Mucosa of stomach (tissue), 1 donor: Measurements from ENCODE around the gene KDELR1.

Source experiments
- H3K27me3 ChIP-seq: one replicate; pipeline ENCODE4 v1.7.0; 2013; ENCODE audit warnings: mild to moderate bottlenecking, low read length; ENCODE audit not compliant: control insufficient read depth, insufficient read depth
- H3K36me3 ChIP-seq: one replicate; pipeline ENCODE4 v1.7.0; 2013; ENCODE audit warnings: low read length; ENCODE audit not compliant: control insufficient read depth, insufficient read depth
- H3K4me1 ChIP-seq: one replicate; pipeline ENCODE4 v1.7.0; 2013; ENCODE audit warnings: mild to moderate bottlenecking, low read length; ENCODE audit not compliant: control insufficient read depth, insufficient read depth
- H3K4me3 ChIP-seq: one replicate; pipeline ENCODE4 v1.7.0; 2013; ENCODE audit warnings: low read length
- H3K9ac ChIP-seq: one replicate; pipeline ENCODE4 v1.7.0; 2013; ENCODE audit warnings: mild to moderate bottlenecking, low read length, moderate library complexity
- H3K9me3 ChIP-seq: one replicate; pipeline ENCODE4 v1.7.0; 2013; ENCODE audit warnings: mild to moderate bottlenecking, low read length, moderate library complexity; ENCODE audit not compliant: control insufficient read depth
- donor health status: Pancreatic carcinoma.

KDELR1 gene

GRCh38 chr19:48348045-48348444 lies 43.3 kb downstream of the KDELR1 start:
- Histone ChIP-seq H3K36me3 (no peaks in the 10 kb centered on the region), H3K9me3 (no peaks in the 10 kb centered on the region), H3K4me3 (no peak overlapping the region), H3K4me1 (no peaks in the 10 kb centered on the region), H3K9ac (no peak overlapping the region), H3K27me3 (no peaks in the 10 kb centered on the region)

GRCh38 chr19:48346191-48346590 lies 45.2 kb downstream of the KDELR1 start:
- no peaks in the 10 kb centered on the region for H3K4me1 ChIP-seq
- no peaks in the 10 kb centered on the region for H3K36me3 ChIP-seq
- no peak overlapping the region for H3K4me3 ChIP-seq
- no peak overlapping the region for H3K9ac ChIP-seq
- no peaks in the 10 kb centered on the region for H3K27me3 ChIP-seq
- H3K9me3 ChIP-seq = no peaks in the 10 kb centered on the region

DNA sequence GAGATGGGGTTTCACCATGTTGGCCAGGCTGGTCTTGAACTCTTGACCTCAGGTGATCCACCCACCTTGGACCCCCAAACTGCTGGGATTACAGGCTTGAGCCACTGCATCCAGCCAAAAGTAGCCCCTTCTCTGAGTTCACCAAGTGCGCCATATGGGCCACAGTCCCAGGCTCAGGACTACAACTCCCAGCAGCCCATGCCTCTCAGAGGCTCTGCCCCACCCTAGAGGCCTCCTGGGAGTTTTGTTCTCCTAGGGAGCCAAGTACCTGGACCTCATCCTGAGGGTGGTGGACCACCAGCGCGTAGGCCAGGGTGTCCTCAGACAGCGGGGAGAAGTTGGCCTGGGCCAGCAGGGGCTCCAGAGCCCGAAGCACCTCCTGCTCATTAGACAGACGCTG lies 46.5 kb downstream of the KDELR1 start:
- no peak overlapping the region for H3K9ac ChIP-seq
- H3K4me1 ChIP-seq = no peaks in the 10 kb centered on the region
- H3K36me3 ChIP-seq = no peaks in the 10 kb centered on the region
- H3K9me3 ChIP-seq = no peaks in the 10 kb centered on the region
- no peak overlapping the region for H3K4me3 ChIP-seq
- H3K27me3 ChIP-seq = no peaks in the 10 kb centered on the region

GRCh38 chr19:48342841-48343540 lies 48.4 kb downstream of the KDELR1 start:
- Histone ChIP-seq H3K36me3 (no peaks in the 10 kb centered on the region), H3K9ac (no peak overlapping the region), H3K4me3 (no peak overlapping the region), H3K4me1 (no peaks in the 10 kb centered on the region), H3K27me3 (no peaks in the 10 kb centered on the region), H3K9me3 (no peaks in the 10 kb centered on the region)

DNA sequence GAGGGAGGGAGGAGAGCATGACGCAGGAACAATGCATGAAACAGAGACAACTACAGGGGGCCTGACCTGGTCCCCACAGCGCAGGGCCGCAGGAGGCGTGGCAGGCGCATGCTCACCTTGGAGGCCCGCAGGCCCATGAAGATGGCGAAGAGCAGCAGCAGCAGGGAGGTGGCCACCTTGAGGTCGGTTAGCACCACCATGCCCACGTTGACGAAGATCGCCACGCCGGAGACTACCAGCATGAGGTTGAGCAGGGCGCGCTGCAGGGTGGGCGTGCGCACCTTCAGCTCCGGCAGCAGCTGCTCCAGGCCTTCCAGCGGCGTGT lies 49.0 kb downstream of the KDELR1 start:
- Histone ChIP-seq H3K4me3 (no peak overlapping the region), H3K27me3 (no peaks in the 10 kb centered on the region), H3K9ac (no peak overlapping the region), H3K9me3 (no peaks in the 10 kb centered on the region), H3K36me3 (no peaks in the 10 kb centered on the region), H3K4me1 (no peaks in the 10 kb centered on the region)

DNA sequence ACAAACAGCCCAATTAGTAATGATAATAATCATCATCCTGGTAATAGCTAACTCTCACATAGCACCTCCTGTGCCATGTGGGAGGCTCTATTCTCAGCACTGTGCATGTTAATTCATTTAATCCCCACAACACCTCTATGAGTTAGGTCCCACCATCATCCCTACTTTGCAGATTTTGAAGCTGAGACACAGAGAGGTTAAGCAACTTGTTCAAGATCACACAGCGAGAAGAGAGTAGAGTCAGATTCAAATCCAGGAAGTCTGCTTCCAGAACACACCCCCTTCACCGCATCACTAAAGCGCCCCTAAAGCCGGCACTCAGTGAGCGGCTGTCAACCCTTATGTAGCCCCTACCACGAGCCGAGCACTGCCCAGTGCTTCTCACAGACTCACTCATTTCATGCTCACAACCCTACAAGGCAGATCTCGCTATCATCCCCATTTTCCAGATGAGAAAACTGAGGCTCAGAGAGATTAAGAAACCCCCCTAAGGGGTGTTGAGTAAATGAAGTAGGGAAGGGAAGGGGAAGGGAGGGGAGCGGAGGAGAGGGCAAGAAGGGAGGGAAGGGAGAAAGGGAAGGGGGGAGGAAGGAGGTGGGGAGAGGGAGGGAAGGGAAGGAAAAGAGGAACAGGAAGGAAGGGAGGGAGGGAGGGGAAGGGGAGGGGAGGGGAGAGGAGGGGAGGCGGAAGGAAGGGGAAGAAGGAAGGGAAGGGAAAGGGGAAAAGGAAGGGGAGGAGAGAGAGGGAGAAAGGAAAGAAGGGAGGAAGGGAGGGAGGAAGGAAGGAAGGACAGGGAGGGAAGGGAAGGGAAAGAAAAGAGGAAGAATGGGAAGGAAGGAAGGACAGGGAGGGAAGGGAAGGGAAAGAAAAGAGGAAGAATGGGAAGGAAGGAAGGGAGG lies 49.6 kb downstream of the KDELR1 start:
- Histone ChIP-seq H3K4me1 (no peaks in the 10 kb centered on the region), H3K9ac (no peak overlapping the region), H3K36me3 (no peaks in the 10 kb centered on the region), H3K9me3 (no peaks in the 10 kb centered on the region), H3K27me3 (no peaks in the 10 kb centered on the region), H3K4me3 (no peak overlapping the region)

GRCh38 chr19:48340995-48341394 lies 50.4 kb downstream of the KDELR1 start:
- no peak overlapping the region for H3K9ac ChIP-seq

DNA sequence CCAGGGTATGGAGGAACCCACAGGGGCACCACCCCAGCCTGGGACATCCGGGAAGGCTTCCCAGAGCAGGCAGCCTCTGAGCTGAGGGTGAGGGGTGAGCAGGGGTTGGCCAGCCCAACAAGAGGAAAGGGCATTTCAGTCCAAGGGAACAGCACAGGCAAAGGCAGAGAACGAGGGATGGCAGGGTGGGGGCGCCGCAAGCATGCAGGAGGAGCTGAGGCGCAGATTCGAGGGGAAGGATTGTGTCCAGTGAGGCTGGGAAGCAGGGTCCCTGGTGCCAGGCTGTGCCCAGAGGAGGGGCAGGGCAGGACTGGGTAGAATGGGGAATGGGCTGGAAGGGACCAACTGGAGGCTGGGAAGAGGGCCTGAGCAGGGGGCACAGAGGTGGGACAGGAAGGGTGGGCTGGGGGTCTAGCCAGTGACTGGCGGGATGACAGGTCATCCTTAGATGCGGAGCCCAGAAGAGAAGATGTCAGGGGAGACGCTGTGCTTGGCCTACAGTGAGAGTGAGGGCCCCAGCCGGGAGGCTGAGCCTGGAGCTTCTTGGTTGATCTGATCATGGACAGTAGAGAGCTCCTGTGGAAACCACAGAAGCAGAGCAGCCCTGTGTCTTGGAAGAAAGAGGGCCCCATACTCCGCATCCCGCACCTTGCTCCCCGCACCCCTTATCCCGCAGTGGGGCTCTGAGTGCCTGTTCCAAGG lies 52.4 kb downstream of the KDELR1 start:
- no peaks in the 10 kb centered on the region for H3K27me3 ChIP-seq
- H3K9ac ChIP-seq = no peak overlapping the region
- no peaks in the 10 kb centered on the region for H3K4me1 ChIP-seq
- no peak overlapping the region for H3K4me3 ChIP-seq
- no peaks in the 10 kb centered on the region for H3K36me3 ChIP-seq
- H3K9me3 ChIP-seq = no peaks in the 10 kb centered on the region

More at GRCh38 chr19:48340995-48341394, 50.4 kb downstream of the KDELR1 start:
- Histone ChIP-seq H3K27me3 (no peaks in the 10 kb centered on the region), H3K4me1 (no peaks in the 10 kb centered on the region), H3K36me3 (no peaks in the 10 kb centered on the region), H3K9me3 (no peaks in the 10 kb centered on the region), H3K4me3 (no peak overlapping the region)

GRCh38 chr19:48338253-48338755 lies 53.0 kb downstream of the KDELR1 start:
- no peak overlapping the region for H3K9ac ChIP-seq
- no peaks in the 10 kb centered on the region for H3K27me3 ChIP-seq
- no peaks in the 10 kb centered on the region for H3K9me3 ChIP-seq
- H3K4me1 ChIP-seq = peaks cover 3% of the 10 kb centered on the region
- H3K36me3 ChIP-seq = no peaks in the 10 kb centered on the region
- H3K4me3 ChIP-seq = no peak overlapping the region

DNA sequence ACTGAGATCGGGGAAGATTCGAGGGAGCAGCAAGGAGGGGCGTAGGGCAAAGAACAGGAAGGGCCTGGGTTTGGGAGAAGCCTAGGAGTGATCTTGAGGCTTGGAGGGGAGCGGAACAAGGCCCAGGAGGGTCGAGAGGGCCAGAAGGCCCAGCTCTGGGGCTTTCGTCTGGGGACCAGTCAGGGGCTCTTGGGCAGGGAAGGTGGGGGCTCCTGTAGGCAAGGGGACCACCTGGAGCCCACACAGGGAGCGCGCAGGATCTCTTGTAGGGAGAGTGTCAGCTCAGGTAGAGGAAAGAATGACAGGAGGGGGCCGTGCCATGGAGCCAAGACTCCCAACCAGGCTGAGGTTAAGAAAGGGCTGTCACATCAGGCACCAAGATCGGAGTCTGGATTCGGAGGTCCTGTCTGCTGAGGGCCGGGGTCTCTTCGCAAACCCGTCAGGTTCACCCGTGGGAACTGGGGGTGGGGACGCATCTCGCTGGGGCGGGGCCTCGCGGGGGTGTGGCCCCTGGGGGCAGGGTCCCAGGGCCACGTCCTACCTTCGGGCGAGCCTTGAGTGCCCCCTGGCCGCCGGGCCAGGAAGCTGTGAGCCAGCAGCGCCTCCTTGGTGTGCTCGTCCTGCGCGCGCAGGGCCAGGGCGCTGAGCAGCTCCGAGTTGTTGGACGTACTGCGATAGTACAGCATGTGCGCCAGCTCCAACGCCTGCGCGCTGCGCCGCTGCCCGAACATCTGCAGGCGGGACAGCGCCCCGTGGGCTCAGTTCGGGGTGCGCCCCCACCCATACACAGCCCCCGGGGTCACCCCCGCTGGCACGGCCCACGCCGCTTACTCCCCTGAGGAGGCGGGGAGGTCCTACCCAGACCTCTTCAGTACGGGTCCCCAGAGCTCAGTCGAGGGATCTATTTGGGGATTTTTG lies 57.6 kb downstream of the KDELR1 start:
- H3K9me3 ChIP-seq = no peaks in the 10 kb centered on the region
- no peaks in the 10 kb centered on the region for H3K27me3 ChIP-seq
- H3K4me3 ChIP-seq = peak overlapping the region; percentile 33
- H3K9ac ChIP-seq = peak overlapping the region; percentile 63
- peaks cover 26% of the 10 kb centered on the region for H3K4me1 ChIP-seq
- no peaks in the 10 kb centered on the region for H3K36me3 ChIP-seq

GRCh38 chr19:48332662-48333466 lies 58.5 kb downstream of the KDELR1 start:
- H3K9ac ChIP-seq = peak overlapping the region; percentile 63
- H3K4me3 ChIP-seq = peak overlapping the region; percentile 33
- no peaks in the 10 kb centered on the region for H3K36me3 ChIP-seq
- peaks cover 26% of the 10 kb centered on the region for H3K4me1 ChIP-seq
- no peaks in the 10 kb centered on the region for H3K9me3 ChIP-seq
- H3K27me3 ChIP-seq = no peaks in the 10 kb centered on the region
